Stimulated activated CD4-positive, alpha-beta T cell treated with anti-CD3 and anti-CD28 coated beads, Interleukin-1b, Interleukin-23, amount 100 ng/mL, for 48 hours (primary cell): ENCODE measurements around the gene EGR1.
"Not testable (repeated sequence)": the region's sequence is repeated elsewhere in the genome, so short reads cannot be mapped to it uniquely, and the experiment has no call there.

ENCODE experiments used
- DNase-seq: peaks from one replicate; pipeline ENCODE4 v3.0.0-alpha.2; 2020

Gene EGR1

DNA sequence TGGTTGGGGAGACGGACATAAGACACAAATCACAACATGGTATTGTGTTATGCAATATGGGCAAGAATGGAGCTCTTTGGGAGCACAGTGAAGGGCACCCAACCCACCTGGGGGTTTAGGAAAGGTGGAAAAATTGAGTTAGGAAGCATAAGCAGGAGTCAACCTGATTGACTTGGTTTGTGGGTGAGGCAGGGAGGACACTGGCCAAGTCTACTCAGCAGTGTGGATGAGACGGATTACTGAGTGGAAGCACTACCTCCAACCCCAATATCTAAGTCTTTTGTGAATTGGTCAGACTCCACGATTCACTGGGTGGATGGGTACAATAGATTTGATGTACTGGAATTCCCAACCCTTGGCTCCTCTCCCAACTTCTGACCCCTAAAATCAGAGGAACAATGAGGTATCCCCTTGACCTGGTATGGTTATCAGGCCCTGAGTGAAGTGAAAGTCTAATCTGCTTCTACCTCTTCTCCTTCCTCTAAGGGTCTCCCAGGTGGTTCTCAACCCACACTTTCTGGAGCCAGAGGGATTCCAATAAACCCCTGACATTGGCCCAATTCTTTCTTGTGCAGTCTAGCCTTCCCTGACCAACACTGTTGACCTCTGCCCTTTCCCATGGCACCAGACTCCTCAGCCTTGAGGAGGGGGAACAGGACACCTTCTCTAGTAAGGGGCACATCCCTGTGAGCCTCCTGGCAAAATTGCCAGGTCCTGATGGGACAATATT lies 5.2 kb downstream of the EGR1 start:
- DNase-seq, result no peak

DNA sequence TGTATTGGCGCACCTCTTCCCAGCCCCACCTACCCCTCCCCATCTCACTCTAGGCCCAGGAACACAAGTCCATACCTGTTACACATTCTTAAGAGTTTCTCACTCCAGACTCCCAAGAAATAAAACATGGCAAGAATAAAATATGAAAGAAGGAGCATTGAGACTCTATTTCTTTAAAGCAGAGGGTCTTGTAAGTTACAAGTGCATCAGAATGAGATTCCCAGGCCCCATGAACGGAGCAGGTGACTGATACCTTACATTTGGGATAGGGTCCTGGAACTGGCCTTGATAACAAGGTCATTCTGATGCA lies 5.7 kb downstream of the EGR1 start:
- no peak for DNase-seq

DNA sequence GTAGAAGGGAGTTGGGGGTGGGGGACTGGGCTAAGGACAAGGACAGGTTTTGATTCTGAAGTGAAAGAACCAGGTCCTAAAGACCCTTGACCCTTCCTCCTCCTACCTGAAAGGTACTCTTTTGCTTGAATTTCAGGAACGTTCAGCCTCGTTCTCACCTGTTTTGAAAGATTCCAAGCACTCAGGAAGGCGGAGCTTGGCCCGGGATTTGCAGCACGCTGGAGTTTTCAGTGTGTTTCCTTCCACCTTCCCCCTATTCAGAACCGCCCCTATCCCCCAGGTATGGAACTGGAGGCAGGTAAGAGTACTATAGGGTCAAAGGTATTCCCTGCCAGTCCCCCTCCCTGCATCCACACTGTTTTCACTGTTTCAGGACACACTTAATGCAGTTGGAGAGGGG lies 7.1 kb downstream of the EGR1 start:
- no peak for DNase-seq

DNA sequence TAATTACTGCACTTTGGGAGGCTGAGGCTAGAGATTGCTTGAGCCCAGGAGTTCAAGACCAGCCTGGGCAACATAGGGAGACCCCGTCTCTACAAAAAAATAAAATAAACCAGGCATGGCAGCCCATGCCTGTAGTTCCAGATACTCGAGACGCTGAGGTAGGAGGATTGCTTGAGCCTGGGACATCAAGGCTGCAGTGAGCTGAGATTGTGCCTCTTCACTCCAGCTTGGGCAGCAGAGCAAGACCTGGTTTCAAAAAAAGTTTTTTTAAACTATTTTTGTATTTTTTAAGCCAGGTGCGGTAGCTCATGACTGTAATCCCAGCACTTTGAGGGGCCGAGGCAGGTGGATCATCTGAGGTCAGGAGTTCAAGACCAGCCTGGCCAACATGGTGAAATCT lies 7.9 kb downstream of the EGR1 start:
- DNase-seq, result not testable (repeated sequence)

DNA sequence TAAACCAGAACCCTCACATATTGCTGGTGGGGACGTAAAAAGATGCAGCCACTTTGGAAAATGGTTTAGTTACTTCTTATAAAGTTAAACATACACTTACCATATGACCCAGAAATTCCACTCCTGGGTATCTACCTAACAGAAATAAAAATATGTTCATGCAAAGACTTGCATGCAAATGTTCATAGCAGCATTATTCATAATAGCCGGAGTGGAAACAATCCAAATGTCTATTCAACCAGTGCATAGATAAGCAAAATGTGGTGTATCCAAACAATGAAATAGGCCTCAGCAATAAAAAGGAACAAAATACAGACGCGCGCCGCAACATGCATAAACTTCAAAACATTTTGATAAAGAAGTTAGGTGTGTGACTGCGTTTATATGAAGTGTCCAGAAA lies 11.6 kb downstream of the EGR1 start:
- no peak for DNase-seq

DNA sequence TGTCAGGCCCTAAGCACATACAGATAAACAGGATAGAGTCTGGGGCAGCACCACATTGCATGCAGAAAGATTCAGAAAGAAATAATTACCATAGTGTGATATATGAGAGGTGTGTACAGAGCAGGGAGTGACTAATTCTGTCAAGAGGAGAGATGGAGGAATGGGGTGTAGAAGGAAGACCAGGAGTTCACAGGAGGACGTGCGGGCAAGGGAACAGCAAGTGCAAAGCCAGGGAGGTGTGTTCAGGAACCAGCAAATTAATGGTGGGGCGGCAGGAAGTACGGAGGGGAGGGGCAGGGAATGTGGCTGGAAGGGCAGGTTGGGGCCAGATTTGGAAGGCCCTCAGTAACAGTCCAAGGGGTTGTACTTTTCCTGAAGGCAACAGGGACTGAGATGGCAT lies 17.4 kb downstream of the EGR1 start:
- no peak for DNase-seq

DNA sequence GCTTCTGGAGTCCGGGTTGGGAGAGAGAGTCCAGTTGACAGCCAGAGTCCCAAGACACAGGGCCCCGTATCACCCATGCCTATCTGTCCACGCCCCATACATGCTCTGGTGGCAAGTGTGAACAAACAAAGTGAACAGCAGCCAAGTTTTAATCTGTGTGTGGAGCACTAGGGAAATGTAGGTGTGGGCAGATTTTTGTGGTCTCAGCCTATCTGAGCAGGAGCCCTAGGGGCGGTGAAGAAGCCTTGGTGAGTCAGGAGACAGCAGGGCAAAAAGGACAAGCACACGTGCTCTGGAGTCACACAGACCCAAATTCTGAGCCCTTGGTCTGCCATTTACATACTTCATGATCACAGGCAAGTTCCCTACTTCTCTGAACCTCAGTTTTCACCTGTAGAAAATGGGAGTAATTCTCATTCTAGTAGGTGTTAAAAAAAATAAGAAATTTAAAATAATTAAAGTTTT lies 23.2 kb downstream of the EGR1 start:
- no peak for DNase-seq

DNA sequence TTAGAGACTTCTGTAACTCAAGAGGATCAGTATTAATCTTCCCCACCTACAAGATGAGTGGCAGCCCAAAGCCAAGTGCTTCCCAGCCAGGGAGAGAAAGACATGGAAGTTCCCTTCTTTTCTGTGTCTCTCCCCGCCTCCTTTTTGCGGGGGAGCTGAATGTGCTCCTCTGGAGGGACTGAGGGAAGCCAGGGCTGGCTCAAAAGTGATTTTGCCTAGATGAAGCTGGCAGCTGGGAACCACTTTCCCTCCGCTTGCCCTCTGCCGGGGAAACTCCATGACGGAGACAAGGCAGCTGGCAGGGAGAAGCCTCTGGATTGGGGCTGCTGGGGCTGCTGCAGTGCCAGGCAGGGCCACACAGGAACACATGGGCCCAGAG lies 24.4 kb downstream of the EGR1 start:
- DNase-seq, result no peak

DNA sequence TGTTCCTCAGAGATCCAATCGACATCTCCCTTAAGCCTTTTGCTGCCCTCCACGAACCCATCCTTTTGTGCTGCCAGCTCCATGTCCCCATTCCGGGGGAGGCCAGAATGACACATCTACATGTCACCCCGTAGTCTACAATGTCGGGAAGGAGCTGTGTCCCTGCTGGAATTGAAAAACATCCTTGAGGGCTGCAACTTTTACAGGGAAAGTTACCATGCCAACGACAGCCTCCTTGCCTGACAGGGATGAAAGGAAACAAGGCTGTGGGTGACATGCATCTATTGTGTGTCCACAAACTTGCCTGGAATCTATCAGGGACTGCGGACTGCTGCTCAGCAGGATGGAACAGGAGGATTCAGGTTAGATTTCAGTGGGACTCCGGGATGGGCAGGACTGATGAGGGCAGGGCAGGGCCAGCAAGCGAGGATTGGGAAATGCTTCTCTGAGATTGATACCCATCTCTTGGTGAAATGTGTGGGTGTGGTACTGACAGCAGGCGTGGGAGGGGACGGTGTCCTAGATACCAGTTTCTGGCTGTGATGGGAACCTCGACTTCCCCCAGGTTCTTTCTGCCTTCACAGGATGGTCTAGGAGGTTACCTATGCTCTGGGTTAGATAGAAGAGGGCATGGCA lies 25.5 kb downstream of the EGR1 start:
- no peak for DNase-seq

DNA sequence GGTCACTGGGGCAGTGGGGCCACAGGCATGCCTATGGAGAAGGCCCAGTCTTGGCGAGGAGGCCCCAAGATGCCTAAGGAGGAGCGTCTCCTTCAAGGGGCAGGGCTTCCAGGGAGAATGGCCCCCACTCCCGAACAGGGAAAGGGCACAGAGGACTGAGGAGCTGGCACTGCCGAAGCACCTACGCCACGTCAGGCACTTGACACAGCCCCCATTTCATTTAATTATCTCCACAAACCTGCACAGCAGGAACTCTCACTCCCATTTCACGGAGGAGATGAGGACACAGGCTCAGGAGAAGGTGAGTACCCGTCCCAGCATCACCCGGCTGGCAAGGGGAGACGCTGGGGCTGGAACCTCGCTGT lies 26.0 kb downstream of the EGR1 start:
- no peak for DNase-seq

DNA sequence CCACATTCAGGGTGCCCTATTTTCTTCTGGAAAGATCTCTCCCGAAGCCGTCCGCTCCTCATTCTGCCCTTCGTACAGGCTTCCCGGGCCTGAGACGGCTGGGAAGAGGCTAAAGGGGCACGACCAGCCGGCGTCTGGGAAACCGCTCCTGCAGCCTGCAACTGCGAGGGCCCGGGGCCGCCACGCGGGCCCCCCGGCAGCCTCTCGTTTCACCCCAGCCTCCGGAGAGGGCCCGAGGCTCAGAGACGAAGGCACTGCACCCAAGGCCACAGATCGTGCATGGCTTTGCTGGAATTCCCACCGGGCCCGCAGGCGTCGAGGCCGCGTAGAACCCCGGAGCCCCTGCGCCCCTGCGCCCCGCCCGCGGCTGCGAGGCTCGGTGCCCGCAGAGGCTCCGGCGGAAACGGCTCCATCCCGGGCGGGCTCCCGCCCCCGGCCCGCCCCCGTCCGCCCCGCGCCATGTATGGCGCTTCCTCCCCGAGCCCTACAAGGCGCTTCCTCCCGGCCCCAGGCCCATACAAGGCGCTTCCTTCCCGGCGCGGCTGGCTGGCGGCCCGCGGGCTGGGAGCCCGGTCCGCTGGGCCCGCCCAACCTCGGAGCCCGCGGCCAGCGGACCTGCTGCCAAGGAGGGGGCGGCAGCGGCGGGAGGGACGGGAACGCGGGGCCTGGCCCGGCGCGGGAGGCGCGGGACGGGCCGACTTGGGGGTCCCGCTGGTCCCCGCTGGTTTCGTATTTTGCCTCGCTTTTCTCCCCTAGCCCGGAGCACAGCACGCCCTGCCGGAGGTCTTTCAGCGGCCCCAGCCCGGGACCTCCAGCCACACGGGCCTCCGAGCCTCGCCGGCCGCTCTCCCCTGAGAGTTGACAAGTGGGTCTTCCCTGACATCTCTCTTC lies 26.6 kb downstream of the EGR1 start:
- peak; percentile 85 for DNase-seq

DNA sequence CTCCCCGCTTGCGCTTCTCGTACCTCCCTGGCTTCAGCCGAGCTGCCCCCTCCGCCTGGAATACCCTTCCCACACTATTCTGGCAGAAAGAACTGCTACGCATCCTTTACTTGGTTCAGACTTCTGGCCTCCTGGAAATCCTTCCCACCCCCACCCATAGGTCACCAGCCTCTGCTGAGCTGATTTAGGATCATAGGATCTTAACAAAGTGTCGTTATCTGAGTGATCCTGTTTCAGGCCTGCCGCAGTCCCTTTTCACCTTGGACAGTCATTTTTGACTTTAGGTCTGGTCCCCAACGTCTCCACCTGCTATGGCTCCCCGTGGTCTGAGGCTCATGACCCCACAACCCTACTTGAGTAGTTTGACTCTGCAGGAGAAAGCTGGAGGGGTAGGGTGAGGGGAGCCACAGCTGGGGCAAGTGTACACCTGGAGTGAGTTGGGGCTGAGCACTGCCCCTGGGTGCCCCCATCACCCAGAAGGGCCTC lies 27.3 kb downstream of the EGR1 start:
- DNase-seq, result no peak

DNA sequence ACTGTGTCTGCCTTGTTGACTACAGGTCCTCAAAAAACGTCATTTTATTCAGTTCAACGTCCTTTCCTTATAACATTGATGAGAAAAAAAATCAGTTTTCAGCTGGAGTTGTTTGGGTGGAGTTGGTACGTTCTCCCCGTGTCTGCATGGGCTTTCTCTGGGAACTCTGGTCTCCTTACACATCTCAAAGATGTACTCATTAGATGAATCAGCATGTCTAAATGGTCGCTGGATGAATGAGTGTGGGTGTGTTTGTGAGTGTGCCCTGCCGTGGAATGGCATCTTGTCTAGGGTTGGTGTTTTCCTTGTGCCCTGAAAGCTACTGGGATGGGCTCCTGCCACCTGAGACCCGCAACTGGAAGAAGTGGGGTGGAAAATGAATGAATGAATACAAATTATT lies 30.1 kb downstream of the EGR1 start:
- no peak for DNase-seq

DNA sequence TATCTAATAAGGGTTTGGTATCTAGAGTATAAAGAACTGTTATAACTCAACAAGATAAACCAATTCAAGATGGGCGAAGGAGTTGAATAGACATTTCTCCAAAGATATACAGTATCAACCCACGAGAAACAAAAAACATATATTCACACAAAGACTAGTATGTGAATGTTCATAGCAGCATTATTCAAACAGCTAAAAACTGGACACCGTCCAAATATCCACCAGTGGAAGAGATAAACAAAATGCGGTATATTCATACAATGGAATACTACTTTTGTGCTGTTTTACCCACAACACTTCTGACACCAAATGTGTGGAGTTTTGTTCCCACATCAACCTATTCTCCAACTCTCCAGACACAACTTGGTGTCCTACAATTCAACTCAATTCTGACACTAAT lies 33.1 kb downstream of the EGR1 start:
- DNase-seq, result no peak

DNA sequence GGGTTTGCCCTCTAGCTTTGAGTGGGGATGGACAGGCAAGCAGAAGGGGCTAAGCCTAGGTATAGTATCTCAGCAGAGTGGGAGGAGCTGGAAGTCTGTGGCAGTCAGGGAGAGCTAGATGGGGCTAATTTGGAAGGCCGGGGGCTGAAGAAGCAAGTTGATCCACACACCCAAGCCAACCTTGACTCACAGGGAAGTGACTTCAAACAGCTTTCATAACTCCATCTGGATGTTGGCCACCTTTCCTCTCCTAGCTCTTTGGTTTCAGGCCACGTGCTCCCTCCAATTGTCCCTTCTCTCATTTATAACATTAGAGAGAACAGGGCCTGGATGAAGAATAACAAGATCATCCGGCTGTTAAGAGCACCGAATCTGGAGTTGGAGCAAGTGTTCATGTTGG lies 36.8 kb downstream of the EGR1 start:
- DNase-seq, result no peak

DNA sequence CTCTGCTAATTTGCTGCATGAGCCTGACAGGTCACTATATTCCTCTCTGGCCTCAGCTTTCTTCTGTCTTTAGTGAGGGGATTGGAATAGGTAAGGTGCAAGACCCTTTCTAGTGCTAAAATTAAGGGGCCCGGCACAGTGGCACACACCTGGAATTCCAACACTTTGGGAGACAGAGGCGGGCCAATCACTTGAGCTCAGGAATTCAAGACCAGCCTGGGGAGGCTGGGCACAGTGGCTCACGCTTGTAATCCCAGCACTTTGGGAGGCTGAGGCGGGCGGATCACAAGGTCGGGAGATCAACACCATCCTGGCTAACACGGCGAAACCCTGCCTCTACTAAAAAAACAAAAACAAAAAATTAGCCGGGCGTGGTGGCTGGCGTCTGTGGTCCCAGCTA lies 37.2 kb downstream of the EGR1 start:
- no peak for DNase-seq

DNA sequence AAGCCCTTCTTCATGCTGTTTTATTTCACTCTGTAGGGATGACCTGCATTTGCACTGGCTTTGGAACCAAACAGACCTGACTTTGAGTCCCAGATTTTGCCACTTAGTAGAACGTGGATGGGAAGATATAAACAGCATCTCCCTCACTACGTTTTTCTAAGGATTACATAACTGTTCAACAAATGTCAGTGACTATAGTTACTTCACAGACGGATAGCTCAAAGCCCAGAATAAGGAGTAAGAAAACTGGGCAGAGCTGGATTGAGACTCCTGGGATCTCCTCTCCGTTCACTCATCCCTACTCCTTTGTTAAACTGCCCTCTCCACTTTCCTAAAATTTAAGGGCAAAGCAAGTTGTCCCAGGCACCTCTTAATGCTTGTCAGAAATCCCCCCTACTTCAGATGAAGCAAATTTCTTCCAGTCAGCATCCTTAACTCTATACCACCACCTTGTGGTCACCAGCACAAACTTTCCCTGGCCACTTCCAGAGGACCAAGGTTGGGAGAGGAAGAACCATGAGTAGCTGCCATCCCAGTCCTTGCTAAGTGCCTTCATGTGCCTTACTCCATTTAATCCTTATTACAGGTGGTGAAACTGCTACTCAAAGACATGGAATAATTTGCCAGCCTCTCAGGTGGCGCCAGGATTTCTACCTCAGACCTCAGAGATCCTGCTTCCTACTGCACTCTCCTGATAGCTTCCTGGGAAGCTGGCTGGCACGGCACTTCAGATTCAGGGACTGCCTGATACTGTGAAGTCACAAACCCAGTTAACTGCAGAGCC lies 38.4 kb downstream of the EGR1 start:
- no peak for DNase-seq

DNA sequence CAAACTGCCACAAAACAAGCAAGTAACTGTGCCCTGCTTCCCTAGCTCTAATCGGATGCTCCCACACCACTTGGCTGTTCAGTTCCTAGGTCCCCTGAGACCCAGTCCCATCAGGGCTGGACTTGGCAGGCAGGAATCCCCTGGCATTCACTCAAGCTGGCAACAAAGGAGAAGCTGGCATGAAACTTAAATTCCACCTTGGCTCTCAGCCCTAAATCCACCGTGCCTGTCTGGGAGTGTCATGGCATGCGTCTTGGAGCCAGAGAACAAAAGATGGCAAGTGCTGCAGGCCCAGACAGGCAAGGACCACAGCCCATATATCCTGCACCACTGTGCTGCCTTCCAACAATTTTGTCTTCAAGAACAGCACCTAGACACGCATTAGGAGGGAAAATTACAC lies 39.5 kb downstream of the EGR1 start:
- DNase-seq, result no peak

DNA sequence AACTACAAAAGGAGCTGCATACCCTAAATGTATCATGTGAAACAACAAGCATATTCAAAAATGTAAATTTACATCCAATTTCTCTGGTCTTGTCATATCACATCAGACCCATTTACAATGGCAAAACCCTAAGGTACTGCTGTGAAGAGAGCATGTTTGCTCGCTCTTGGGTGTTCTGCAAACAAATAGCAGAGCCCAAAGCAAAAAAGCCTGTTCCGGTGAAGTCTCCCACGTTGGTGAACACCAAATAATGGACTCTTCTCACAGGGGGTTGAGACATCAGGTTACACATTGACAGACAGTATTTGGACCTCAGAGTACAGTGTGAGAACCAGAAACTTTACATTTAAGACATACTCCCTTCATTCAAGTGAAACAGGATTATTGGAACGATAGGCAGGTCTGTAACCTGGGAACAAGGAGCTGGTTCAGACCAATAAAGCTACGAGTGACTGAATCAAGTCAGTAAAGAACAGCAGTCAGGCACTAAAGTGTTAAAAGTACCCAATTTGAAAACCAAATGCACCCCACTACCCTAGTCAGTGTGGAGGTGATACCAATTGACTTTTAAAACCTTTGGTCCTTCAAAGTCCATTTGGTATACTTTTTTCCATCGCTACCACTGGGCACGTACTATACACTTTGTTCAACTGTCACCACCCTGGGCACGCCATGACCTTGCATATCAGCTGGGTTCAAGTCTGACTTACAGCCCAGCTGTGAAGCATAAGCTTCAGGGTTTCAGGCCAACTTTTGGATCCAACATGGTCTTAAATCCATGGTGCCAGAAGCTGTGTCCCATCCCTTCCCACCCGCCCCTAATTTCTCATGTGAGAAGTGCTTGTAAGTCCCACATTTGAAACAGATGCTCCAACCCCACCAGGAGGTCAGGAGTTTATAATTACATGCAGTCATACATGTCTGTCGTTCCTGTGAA lies 41.4 kb downstream of the EGR1 start:
- no peak for DNase-seq

DNA sequence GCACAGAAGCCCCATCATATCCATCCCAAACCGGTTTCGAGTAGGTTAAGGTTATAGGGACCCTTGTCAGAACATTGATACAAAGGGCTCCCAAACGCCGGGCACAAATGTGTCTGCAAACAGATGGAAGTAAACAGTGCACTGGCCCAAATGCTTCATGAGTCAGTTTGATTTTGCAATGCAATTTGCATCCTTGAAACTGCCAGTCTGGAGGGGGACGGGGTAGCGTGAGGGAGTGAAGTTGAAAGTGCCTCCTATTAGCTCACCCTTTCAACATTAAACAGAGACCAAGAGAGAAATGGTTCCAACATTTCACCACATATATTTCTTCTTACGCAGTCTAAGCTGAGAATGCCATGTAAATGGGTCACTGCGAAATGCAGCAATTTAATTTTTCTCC lies 42.2 kb downstream of the EGR1 start:
- DNase-seq, result not testable (repeated sequence)

DNA sequence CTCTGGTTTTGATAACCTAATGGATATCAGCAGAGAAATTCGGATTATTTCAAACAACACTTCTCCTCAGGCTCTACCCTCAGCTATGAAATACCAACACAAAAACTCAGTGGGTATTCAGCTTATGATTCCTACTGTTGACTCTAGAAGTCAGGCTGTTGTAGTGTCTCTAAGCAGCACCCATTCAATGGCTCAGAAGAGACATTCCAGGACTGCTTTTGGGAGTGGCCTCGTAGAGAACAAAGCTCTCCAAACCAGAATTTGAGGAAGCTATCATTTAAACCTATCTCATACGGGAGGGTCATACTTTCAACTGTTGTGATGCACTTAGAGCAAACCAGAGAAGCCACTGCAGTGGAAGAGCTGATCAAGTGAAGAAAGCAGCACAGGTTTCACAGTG lies 43.7 kb downstream of the EGR1 start:
- no peak for DNase-seq

DNA sequence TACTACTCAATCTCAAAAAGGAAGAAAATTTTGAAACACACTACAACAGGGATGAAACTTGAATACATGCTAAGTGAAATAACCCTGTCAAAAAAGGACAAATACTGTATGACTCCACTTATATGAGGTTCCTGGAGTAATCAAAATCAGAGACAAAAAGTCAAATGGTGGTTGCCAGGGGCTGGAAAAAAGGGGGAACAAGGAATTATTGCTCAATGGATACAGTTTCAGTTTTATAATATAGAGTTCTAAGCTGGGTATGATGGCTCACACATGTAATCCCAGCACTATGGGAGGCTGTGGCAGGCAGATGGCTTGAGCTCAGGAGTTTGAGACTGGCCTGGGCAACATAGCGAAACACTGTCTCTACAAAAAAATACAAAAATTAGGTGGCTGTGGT lies 48.7 kb downstream of the EGR1 start:
- no peak for DNase-seq
